ENCODE data around the gene GABRR2.
"Not testable (repeated sequence)": the region's sequence is repeated elsewhere in the genome, so short reads cannot be mapped to it uniquely, and the experiment has no call there.

Gene GABRR2

DNA sequence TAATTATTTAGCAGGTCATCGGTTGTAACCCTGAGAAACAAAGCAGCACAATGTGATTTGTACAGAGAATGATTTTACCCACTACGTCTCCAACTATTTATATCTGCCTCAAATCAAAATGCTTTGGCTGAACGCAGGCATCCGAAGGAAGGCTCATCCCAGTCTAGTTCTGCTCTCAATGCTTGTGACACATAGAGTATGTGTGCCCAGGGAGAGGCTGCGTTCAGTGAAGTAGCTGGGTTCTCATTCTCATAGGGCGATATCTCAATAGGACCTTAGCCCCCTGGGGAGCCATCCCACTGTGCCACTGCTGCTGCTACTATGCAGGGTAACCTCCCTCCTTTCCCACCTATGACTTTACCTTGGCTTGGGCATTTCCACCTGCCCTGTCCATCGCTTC is 407 bp downstream of the GABRR2 start:
- Mint-ChIP-seq H3K4me3 (no peak overlapping the region), H3K36me3 (ENCODE audit: insufficient read depth) (peaks cover 8% of the 10 kb centered on the region), H3K27me3 (peaks cover 0 to 12% of the 10 kb centered on the region in 2 donors), H3K27ac (no peak overlapping the region), H3K9me3 (no peaks in the 10 kb centered on the region), H3K4me1 (ENCODE audit: low read depth in 2 of 2) (peaks cover 5 to 8% of the 10 kb centered on the region in 2 donors)
- DNase-seq (no peak), ATAC-seq (replicated peaks) (no peak)

DNA sequence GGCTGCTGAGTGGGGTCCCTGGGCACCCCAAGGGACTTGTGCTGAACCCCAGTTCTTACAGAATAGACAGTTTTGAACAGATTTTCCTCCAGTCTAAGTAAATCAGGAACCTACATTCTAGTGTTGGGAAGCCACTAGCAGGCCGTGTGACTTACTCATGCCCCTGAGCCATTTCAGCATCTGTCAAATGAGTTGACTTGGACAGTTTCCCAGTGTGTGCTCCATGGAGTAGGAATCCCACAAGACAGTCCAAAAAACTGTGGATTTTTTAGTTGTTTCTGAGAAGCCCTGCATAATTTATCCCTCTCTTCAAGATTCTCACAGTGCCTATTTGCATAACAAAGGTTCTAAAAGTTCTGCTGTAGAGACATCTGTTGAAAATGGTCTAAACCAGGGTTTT is 2.1 kb downstream of the GABRR2 start:
- Mint-ChIP-seq H3K27ac (no peak overlapping the region), H3K9me3 (no peaks in the 10 kb centered on the region), H3K36me3 (ENCODE audit: insufficient read depth) (peaks cover 8% of the 10 kb centered on the region), H3K4me1 (ENCODE audit: low read depth in 2 of 2) (peaks cover 5 to 8% of the 10 kb centered on the region in 2 donors), H3K27me3 (peaks cover 0 to 12% of the 10 kb centered on the region in 2 donors), H3K4me3 (no peak overlapping the region)
- DNase-seq (no peak), ATAC-seq (replicated peaks) (no peak)

DNA sequence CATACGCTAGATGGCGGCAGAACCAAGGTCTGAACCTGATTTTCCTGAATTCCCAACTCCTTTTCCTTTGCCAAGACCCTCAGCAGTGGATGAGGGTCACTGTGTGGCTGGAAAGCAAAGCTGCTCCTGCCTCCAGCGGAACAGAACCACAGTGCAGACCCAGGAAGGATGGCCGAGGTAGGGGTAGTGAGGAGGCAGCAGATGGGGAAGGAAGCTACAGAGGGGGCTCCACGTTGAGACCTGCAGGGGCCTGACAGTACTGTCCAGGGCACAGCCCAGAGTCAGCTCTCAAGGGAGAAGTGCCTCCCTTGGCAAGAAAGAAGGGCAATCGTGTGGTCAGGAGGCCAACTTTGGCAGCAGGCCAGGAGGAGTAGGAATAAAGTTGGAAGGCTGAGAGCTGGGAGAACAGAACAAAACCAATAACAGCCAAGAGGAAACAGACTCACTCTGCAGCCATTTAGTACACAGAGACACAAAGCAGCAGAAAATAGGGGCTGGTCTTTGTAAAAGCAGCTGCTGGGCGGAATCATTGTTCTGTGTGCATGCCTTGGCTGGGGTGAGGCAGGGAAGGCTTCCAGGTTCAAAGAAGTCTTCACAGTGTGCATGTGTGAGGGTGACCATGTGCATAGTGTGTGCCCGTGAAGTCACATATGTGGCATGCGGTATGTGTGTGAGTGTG is 3.1 kb downstream of the GABRR2 start:
- no peak overlapping the region for H3K4me3 Mint-ChIP-seq
- ATAC-seq (replicated peaks) (no peak), DNase-seq (no peak)
- no peaks in the 10 kb centered on the region for H3K9me3 Mint-ChIP-seq
- H3K4me1 Mint-ChIP-seq (ENCODE audit: low read depth in 2 of 2), result peaks cover 5 to 8% of the 10 kb centered on the region in 2 donors
- H3K27ac Mint-ChIP-seq, result peak overlapping the region in 1 of 2 donors; percentile 72
- H3K27me3 Mint-ChIP-seq, result peaks cover 0 to 12% of the 10 kb centered on the region in 2 donors
- H3K36me3 Mint-ChIP-seq (ENCODE audit: insufficient read depth), result peaks cover 8% of the 10 kb centered on the region

DNA sequence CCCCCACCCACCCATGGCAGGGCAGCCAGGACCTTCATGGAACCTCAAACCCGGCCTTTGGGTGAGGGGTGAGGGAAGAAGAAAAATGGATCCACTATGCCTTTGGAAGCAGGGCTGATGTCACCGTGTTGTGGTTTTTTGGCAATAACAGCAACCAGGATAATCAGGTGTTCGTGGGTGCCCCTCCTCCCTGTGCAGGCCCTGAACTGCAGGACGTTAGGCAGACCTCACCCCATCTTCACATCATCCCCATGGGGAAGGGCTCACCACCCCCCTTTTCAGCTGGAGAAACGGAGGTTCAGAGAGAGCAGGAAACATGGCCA is 3.6 kb downstream of the GABRR2 start:
- Mint-ChIP-seq H3K9me3 (no peaks in the 10 kb centered on the region), H3K27ac (peak overlapping the region in 1 of 2 donors; percentile 72), H3K36me3 (ENCODE audit: insufficient read depth) (peaks cover 6% of the 10 kb centered on the region), H3K4me3 (no peak overlapping the region), H3K4me1 (ENCODE audit: low read depth in 2 of 2) (peaks cover 5 to 8% of the 10 kb centered on the region in 2 donors), H3K27me3 (peaks cover 0 to 12% of the 10 kb centered on the region in 2 donors)
- ATAC-seq (replicated peaks) (no peak), DNase-seq (no peak)

DNA sequence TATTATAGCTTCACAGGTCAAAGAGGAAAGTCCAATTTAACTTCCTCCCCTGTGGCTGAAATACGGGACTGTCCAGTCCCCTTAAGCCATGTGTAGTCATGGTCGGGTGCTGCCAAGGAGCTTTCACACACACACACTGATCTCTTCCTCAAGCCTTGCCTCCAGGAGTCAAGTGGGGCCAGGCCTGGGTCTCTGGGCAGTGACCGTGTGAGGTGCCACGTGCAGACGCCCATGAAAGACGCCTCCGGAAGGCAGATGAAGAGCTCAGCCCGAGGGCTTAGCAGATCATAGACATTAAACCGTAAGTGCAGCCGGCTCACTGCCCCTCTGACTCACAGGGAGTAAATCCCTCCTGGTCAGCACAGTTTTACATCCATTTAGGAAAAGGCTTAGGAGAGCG is 4.2 kb downstream of the GABRR2 start:
- ATAC-seq (replicated peaks) (no peak), DNase-seq (no peak)
- peaks cover 5 to 8% of the 10 kb centered on the region in 2 donors for H3K4me1 Mint-ChIP-seq (ENCODE audit: low read depth in 2 of 2)
- H3K27me3 Mint-ChIP-seq, result peaks cover 0 to 12% of the 10 kb centered on the region in 2 donors
- H3K9me3 Mint-ChIP-seq, result no peaks in the 10 kb centered on the region
- H3K27ac Mint-ChIP-seq, result no peak overlapping the region
- peaks cover 4% of the 10 kb centered on the region for H3K36me3 Mint-ChIP-seq (ENCODE audit: insufficient read depth)
- H3K4me3 Mint-ChIP-seq, result no peak overlapping the region

DNA sequence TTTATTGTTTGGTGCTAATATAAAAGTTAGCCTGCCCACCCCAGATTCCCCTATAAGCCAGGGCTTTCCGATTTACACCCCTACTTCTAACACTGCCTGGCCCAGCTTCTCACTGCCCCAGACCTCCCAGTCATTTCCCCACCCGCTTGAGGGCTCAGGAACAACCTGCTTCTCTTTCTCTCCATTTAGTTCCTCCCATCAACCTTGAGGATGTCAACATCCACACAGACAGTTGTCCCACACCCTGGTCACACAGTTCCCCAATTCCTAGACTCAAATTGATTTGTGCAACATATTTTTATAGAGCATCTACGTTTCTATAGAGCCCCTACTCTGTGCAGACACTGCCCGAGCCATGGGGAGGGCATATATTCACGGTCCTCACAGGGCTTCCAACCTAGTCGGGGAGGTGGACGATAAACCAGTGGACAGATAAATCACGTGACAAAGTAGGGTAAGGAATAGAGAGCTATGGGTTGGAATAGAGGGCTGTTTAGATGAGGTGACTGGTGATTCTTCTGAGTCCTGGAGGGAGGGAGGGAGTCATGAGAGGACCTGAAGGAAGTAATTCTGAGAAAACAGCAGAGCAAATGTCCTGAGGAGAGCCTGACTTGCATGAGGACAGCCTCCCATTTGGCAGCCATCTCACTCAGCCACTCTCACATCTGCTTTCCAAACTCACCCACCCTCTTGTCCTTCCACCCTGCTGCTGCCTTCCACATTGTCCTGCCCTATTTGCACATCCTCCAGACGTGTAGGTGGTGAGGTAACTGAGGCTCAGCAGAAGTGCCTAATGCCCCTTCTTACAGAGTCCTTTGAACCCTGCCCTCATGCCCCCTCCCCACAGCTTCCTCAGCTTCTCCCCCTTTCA is 6.3 kb downstream of the GABRR2 start:
- ATAC-seq (replicated peaks) (no peak), DNase-seq (no peak)
- no peaks in the 10 kb centered on the region for H3K9me3 Mint-ChIP-seq
- no peak overlapping the region for H3K4me3 Mint-ChIP-seq
- H3K27ac Mint-ChIP-seq, result no peak overlapping the region
- no peaks in the 10 kb centered on the region for H3K36me3 Mint-ChIP-seq (ENCODE audit: insufficient read depth)
- H3K27me3 Mint-ChIP-seq, result peaks cover 0 to 12% of the 10 kb centered on the region in 2 donors
- H3K4me1 Mint-ChIP-seq (ENCODE audit: low read depth in 2 of 2), result peaks cover 5 to 8% of the 10 kb centered on the region in 2 donors

DNA sequence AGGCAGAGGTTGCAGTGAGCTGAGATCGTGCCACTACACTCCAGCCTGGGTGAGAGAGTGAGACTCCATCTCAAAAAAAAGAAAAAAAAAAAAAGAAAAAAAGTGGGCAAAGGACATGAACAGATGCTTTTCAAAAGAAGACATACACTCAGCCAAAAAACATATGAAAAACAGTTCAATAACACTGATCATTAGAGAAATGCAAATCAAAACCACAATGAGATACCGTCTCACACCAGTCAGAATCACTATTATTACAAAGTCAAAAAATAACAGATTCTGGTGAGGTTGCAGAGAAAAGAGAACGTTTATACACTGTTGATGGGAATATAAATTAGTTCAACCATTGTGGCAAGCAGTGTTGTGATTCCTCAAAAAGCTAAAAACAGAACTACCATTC is 10.6 kb downstream of the GABRR2 start:
- H3K27me3 Mint-ChIP-seq; DNase-seq; H3K4me3 Mint-ChIP-seq; H3K9me3 Mint-ChIP-seq; H3K4me1 Mint-ChIP-seq (ENCODE audit: low read depth in 2 of 2); H3K36me3 Mint-ChIP-seq (ENCODE audit: insufficient read depth); H3K27ac Mint-ChIP-seq; ATAC-seq (replicated peaks): not testable (repeated sequence)

DNA sequence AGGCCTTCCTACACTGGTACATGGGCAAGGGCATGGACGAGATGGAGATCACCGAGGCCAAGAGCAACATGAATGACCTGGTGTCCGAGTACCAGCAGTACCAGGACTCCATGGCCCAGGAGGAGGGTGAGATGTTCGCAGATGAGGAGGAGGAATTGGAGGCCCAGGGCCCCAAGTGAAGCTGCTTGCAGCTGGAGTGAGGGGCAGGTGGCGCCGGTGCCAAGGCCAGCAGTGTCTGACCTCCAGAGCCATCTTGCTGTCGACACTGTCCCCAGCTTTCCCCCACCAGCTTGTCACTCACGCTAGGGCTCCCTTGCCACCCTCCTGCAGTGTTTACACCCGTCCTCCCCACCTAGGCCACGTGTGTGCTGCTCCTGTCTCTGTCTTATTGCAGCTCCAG is 12.2 kb downstream of the GABRR2 start:
- Mint-ChIP-seq H3K27ac (no peak overlapping the region), H3K36me3 (ENCODE audit: insufficient read depth) (no peaks in the 10 kb centered on the region), H3K27me3 (no peaks in the 10 kb centered on the region), H3K9me3 (no peaks in the 10 kb centered on the region), H3K4me3 (no peak overlapping the region), H3K4me1 (ENCODE audit: low read depth in 2 of 2) (peaks cover 11 to 13% of the 10 kb centered on the region in 2 donors)
- ATAC-seq (replicated peaks), result no peak
- no peak for DNase-seq

DNA sequence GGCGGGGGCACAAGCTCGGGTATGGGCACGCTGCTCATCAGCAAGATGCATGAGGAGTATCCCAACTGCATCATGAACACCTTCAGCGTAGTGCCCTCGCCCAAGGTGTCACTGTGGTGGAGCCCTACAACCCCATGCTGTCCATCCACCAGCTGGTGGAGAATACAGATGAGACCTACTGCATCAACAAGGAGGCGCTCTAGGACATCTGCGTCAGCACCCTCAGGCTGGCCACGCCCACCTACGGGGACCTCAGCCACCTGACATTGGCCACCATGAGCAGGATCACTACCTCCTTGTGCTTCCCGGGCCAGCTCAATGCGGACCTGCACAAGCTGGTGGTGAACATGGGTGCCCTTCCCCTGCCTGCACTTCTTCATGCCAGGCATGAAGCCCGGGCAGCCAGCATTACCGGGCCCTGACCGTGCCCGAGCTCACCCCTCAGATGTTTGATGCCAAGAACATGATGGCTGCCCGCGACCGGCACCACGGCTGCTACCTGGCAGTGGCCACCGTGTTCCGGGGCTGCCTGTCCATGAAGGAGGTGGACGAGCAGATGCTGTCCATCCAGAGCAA is 12.8 kb downstream of the GABRR2 start:
- Mint-ChIP-seq H3K27ac (no peak overlapping the region), H3K27me3 (no peaks in the 10 kb centered on the region), H3K36me3 (ENCODE audit: insufficient read depth) (no peaks in the 10 kb centered on the region), H3K4me1 (ENCODE audit: low read depth in 2 of 2) (peaks cover 11 to 17% of the 10 kb centered on the region in 2 donors), H3K9me3 (no peaks in the 10 kb centered on the region), H3K4me3 (no peak overlapping the region)
- ATAC-seq (replicated peaks), result no peak
- DNase-seq, result no peak

DNA sequence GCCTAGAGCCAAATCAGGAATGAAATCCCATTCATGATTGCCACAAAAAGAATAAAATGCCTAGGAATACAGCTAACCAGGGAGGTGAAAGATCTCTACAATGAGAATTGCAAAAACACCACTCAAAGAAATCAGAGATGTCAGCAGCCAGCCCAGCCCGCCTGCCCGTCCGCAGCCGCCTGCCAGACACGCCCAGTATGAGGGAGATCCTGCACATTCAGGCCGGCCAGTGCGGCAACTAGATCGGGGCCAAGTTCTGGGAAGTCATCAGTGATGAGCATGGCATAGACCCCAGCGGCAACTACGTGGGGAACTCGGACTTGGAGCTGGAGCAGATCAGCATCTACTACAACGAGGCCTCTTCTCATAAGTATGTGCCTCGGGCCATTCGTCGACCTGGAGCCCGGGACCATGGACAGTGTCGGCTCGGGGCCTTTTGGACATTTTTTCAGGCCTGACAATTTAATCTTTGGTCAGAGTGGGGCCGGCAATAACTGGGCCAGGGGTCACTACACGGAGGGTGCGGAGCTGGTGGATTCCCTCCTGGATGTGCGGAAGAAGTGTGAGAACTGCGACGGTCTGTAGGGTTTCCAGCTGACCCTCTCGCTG is 13.4 kb downstream of the GABRR2 start:
- H3K36me3 Mint-ChIP-seq (ENCODE audit: insufficient read depth), result no peaks in the 10 kb centered on the region
- H3K9me3 Mint-ChIP-seq, result no peaks in the 10 kb centered on the region
- no peak overlapping the region for H3K4me3 Mint-ChIP-seq
- DNase-seq, result no peak
- ATAC-seq (replicated peaks), result no peak
- H3K4me1 Mint-ChIP-seq (ENCODE audit: low read depth in 2 of 2), result peaks cover 11 to 17% of the 10 kb centered on the region in 2 donors
- no peak overlapping the region for H3K27ac Mint-ChIP-seq
- H3K27me3 Mint-ChIP-seq, result no peaks in the 10 kb centered on the region

DNA sequence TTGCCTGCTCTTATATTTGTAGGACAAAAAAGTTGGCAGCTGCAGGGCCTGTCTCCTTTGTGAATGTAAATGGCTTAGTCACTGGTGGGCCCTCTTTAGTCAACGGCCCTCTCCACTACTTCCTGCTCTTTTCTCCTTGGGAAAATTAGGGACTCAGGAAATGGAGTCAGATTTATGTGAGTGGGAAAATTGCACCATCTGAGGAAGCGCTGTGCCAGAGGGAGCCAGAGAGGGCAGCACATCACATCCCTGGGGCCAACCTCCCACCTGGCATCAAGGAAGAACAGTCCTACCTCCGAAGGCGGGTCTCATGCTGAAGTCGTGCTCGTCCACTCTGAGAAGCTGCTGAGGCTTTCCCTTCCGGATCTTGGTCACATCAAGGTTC is 15.6 kb downstream of the GABRR2 start:
- no peaks in the 10 kb centered on the region for H3K9me3 Mint-ChIP-seq

DNA sequence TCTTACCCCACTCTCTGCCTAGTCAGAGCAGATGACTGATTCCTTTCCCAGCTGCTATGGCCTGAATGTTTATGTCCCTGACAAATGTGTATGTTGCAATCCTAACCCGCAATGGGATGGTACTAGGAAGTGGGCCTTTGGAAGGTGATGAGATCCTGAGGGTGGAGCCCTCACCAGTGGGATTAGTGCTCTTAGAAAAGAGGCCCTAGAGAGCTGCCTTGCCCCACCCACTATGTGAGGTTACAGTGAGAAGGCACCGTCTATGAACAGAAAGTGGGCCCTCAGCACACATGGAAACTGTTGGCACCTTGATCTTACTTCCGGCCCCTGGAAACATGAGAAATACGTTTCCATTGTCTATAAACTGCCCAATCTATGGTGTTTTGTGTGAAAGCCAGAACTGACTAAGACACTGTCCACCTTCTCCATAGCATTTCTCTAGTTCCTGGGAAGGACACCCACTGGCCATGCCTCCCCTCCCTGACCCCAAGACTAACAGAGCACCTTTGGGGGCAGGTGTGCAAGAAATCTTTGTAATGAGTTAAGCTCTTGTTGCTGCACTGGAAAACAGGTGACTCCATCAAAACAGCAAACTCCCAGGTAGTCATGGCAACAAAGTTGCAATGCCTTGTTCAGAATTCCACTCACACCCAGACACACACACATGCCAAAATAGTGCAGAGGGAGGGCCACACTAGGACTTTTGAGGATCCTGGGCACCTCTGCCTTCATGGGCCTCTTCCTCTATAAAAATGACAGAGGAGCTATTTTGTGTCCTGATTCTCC is 16.2 kb downstream of the GABRR2 start:
- peak overlapping the region; percentile 42 to 56 for H3K4me3 Mint-ChIP-seq
- DNase-seq, result peak in 1 of 3 experiments; percentile 38
- peaks cover 11 to 17% of the 10 kb centered on the region in 2 donors for H3K4me1 Mint-ChIP-seq (ENCODE audit: low read depth in 2 of 2)
- H3K36me3 Mint-ChIP-seq (ENCODE audit: insufficient read depth), result no peaks in the 10 kb centered on the region
- H3K9me3 Mint-ChIP-seq, result no peaks in the 10 kb centered on the region
- no peaks in the 10 kb centered on the region for H3K27me3 Mint-ChIP-seq
- ATAC-seq (replicated peaks), result peak; percentile 51
- H3K27ac Mint-ChIP-seq, result peak overlapping the region; percentile 84 to 86

More for the DNA sequence above, 15.6 kb downstream of the GABRR2 start:
- DNase-seq (no peak), ATAC-seq (replicated peaks) (no peak)
- no peaks in the 10 kb centered on the region for H3K36me3 Mint-ChIP-seq (ENCODE audit: insufficient read depth)
- H3K4me3 Mint-ChIP-seq, result no peak overlapping the region
- peaks cover 11 to 17% of the 10 kb centered on the region in 2 donors for H3K4me1 Mint-ChIP-seq (ENCODE audit: low read depth in 2 of 2)
- no peaks in the 10 kb centered on the region for H3K27me3 Mint-ChIP-seq
- H3K27ac Mint-ChIP-seq, result peak overlapping the region; percentile 84 to 86
